ENCODE measurements around the gene TEX51. TPM values are rescaled to one million over a fixed set of nuclear protein-coding genes. Genes with fewer than 3 reads are reported as not detected.
A peak's percentile ranks its signal among the peaks of the same experiment; 100 is the strongest.

TEX51 gene
- total RNA-seq, 1 donor from 2014 or later = not detected

- no peaks in the 10 kb centered on the region for H3K9me3 Mint-ChIP-seq (ENCODE audit: unreplicated experiment)
- H3K4me3 Mint-ChIP-seq (ENCODE audit: unreplicated experiment) = no peak overlapping the region
- H3K27ac Mint-ChIP-seq (ENCODE audit: unreplicated experiment) = no peak overlapping the region
- peaks cover 40% of the 10 kb centered on the region for H3K27me3 Mint-ChIP-seq (ENCODE audit: unreplicated experiment)
- no peaks in the 10 kb centered on the region for H3K4me1 Mint-ChIP-seq (ENCODE audit: unreplicated experiment)
- H3K36me3 Mint-ChIP-seq (ENCODE audit: unreplicated experiment) = no peaks in the 10 kb centered on the region
- no peak for DNase-seq (ENCODE audit: extremely low spot score, unreplicated experiment)
- no peak for TF ChIP-seq CTCF (IDR thresholded peaks at IDR 0.05)
Observed at GRCh38 chr2:126932529-126932928, 33.8 kb downstream of the TEX51 start.

- Mint-ChIP-seq H3K4me3 (ENCODE audit: unreplicated experiment) (no peak overlapping the region), H3K27ac (ENCODE audit: unreplicated experiment) (no peak overlapping the region), H3K4me1 (ENCODE audit: unreplicated experiment) (no peaks in the 10 kb centered on the region), H3K27me3 (ENCODE audit: unreplicated experiment) (peaks cover 40% of the 10 kb centered on the region), H3K36me3 (ENCODE audit: unreplicated experiment) (no peaks in the 10 kb centered on the region), H3K9me3 (ENCODE audit: unreplicated experiment) (no peaks in the 10 kb centered on the region)
- no peak for TF ChIP-seq CTCF (IDR thresholded peaks at IDR 0.05)
- DNase-seq (ENCODE audit: extremely low spot score, unreplicated experiment) = peak; percentile 71
Observed at GRCh38 chr2:126932966-126933710, 34.4 kb downstream of the TEX51 start.

GRCh38 chr2:126933711-126934091 lies 35.0 kb downstream of the TEX51 start:
- peaks cover 40% of the 10 kb centered on the region for H3K27me3 Mint-ChIP-seq (ENCODE audit: unreplicated experiment)
- no peak for TF ChIP-seq CTCF (IDR thresholded peaks at IDR 0.05)
- H3K27ac Mint-ChIP-seq (ENCODE audit: unreplicated experiment) = no peak overlapping the region
- no peaks in the 10 kb centered on the region for H3K9me3 Mint-ChIP-seq (ENCODE audit: unreplicated experiment)
- no peaks in the 10 kb centered on the region for H3K4me1 Mint-ChIP-seq (ENCODE audit: unreplicated experiment)
- DNase-seq (ENCODE audit: extremely low spot score, unreplicated experiment) = peak; percentile 79
- H3K4me3 Mint-ChIP-seq (ENCODE audit: unreplicated experiment) = no peak overlapping the region
- H3K36me3 Mint-ChIP-seq (ENCODE audit: unreplicated experiment) = no peaks in the 10 kb centered on the region

GRCh38 chr2:126934809-126935208 lies 36.1 kb downstream of the TEX51 start:
- Mint-ChIP-seq H3K4me3 (ENCODE audit: unreplicated experiment) (no peak overlapping the region), H3K36me3 (ENCODE audit: unreplicated experiment) (no peaks in the 10 kb centered on the region), H3K9me3 (ENCODE audit: unreplicated experiment) (no peaks in the 10 kb centered on the region), H3K4me1 (ENCODE audit: unreplicated experiment) (no peaks in the 10 kb centered on the region), H3K27me3 (ENCODE audit: unreplicated experiment) (peaks cover 33% of the 10 kb centered on the region), H3K27ac (ENCODE audit: unreplicated experiment) (no peak overlapping the region)
- no peak for TF ChIP-seq CTCF (IDR thresholded peaks at IDR 0.05)
- DNase-seq (ENCODE audit: extremely low spot score, unreplicated experiment) = peak; percentile 75

GRCh38 chr2:126935774-126936173 lies 37.1 kb downstream of the TEX51 start:
- Mint-ChIP-seq H3K27me3 (ENCODE audit: unreplicated experiment) (peaks cover 28% of the 10 kb centered on the region), H3K27ac (ENCODE audit: unreplicated experiment) (no peak overlapping the region), H3K4me1 (ENCODE audit: unreplicated experiment) (no peaks in the 10 kb centered on the region), H3K4me3 (ENCODE audit: unreplicated experiment) (no peak overlapping the region), H3K36me3 (ENCODE audit: unreplicated experiment) (no peaks in the 10 kb centered on the region), H3K9me3 (ENCODE audit: unreplicated experiment) (no peaks in the 10 kb centered on the region)
- TF ChIP-seq CTCF (IDR thresholded peaks at IDR 0.05) = no peak
- no peak for DNase-seq (ENCODE audit: extremely low spot score, unreplicated experiment)

Measured in osteocyte (in vitro differentiated cells).